Astrocyte (in vitro differentiated cells and primary cell): Measurements from ENCODE around the gene GID4.

Experiments
- EZH2 ChIP-seq: IDR thresholded peaks from 2 replicates; pipeline ENCODE4 v1.6.1; 2012; ENCODE audit warnings: mild to moderate bottlenecking, low read length, inconsistent platforms; ENCODE audit not compliant: insufficient read depth
- TF ChIP-seq, protein P1 (sequence below): IDR thresholded peaks from 2 replicates; pipeline ENCODE4 v1.5.1; 2011; ENCODE audit warnings: low read depth, mild to moderate bottlenecking, inconsistent platforms, low read length, moderate library complexity; ENCODE audit not compliant: insufficient read depth

DNA sequence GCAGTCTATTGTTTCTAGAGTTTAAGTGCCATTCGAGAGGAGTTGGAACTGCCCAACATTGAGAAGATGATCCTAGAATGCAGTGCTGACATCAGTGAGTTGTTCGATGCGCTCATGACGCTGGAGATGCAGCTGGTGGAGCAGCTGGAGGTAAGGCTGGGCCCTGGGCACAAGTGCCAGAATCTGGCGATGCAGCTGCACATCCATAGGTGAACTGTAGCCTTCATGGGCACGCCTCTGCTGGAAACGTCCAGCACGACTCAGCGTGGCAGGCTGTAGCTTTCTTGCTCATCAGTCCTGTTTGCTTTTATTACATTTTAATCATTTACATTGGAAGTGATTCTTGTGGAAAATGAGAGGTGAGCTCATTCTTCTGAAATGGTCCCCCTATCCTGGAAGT lies 34.9 kb upstream of the GID4 start:
- TF ChIP-seq, protein P1, sequence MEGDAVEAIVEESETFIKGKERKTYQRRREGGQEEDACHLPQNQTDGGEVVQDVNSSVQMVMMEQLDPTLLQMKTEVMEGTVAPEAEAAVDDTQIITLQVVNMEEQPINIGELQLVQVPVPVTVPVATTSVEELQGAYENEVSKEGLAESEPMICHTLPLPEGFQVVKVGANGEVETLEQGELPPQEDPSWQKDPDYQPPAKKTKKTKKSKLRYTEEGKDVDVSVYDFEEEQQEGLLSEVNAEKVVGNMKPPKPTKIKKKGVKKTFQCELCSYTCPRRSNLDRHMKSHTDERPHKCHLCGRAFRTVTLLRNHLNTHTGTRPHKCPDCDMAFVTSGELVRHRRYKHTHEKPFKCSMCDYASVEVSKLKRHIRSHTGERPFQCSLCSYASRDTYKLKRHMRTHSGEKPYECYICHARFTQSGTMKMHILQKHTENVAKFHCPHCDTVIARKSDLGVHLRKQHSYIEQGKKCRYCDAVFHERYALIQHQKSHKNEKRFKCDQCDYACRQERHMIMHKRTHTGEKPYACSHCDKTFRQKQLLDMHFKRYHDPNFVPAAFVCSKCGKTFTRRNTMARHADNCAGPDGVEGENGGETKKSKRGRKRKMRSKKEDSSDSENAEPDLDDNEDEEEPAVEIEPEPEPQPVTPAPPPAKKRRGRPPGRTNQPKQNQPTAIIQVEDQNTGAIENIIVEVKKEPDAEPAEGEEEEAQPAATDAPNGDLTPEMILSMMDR, result no peak
- no peak for TF ChIP-seq EZH2
